A673 (cell line): ENCODE results near the gene ULK4. TPM values are rescaled to one million over a fixed set of nuclear protein-coding genes. Genes with fewer than 3 reads are reported as not detected.

Experiments used
- BruUV-seq: library from RNA; stranded (reverse); fragments of 400-500 nt; replicated peaks from 2 replicates; lab custom pipeline; 2021; lab: Mats Ljungman, UMichigan
- CTCF ChIA-PET: fragments of 300-600 bp; sonication (Branson Sonifier 250); formaldehyde crosslinking; loops from one replicate; lab custom pipeline; 2022; ENCODE audit warnings: antibody characterized with exemption; lab: Charles Lee
- POLR2A ChIA-PET: fragments of 300-600 bp; sonication (Branson Sonifier 250); formaldehyde crosslinking; loops from one replicate; lab custom pipeline; 2022; ENCODE audit warnings: antibody characterized with exemption; ENCODE audit not compliant: low non-redundant PET; lab: Charles Lee
- DNase-seq: peaks from one replicate; pipeline ENCODE4 v3.0.0-alpha.2; 2015; ENCODE audit warnings: low spot score
- H3K27ac ChIP-seq: fragments of 200-600 bp; sonication (generic); 2 replicates; pipeline ENCODE4 v1.5.1; 2016; ENCODE audit warnings: mixed run types, low read depth, mild to moderate bottlenecking, mixed read lengths, antibody characterized with exemption, low read length; ENCODE audit not compliant: poor library complexity, severe bottlenecking
- H3K27me3 ChIP-seq: fragments of 200-600 bp; sonication (generic); replicated peaks from 2 replicates; pipeline ENCODE4 v1.6.1; 2017; ENCODE audit warnings: mixed run types, low read depth, mild to moderate bottlenecking, mixed read lengths, antibody characterized with exemption, low read length; ENCODE audit not compliant: insufficient read depth, poor library complexity
- H3K36me3 ChIP-seq: fragments of 200-600 bp; sonication (generic); 2 replicates; pipeline ENCODE4 v1.6.1; 2016; ENCODE audit warnings: mixed run types, mild to moderate bottlenecking, mixed read lengths, antibody characterized with exemption, low read length; ENCODE audit not compliant: insufficient read depth, poor library complexity, severe bottlenecking
- H3K4me1 ChIP-seq: fragments of 200-600 bp; sonication (generic); 2 replicates; pipeline ENCODE4 v1.6.1; 2017; ENCODE audit warnings: mixed run types, mild to moderate bottlenecking, mixed read lengths, antibody characterized with exemption, low read length; ENCODE audit not compliant: insufficient read depth, poor library complexity, severe bottlenecking
- H3K4me3 ChIP-seq: fragments of 200-600 bp; sonication (generic); 2 replicates; pipeline ENCODE4 v1.5.1; 2016; ENCODE audit warnings: low read depth, mixed run types, mild to moderate bottlenecking, mixed read lengths, low read length; ENCODE audit not compliant: poor library complexity, severe bottlenecking
- H3K9me3 ChIP-seq: fragments of 200-600 bp; sonication (generic); 2 replicates; pipeline ENCODE4 v1.6.1; 2016; ENCODE audit warnings: mixed run types, low read depth, mild to moderate bottlenecking, mixed read lengths, antibody characterized with exemption, low read length; ENCODE audit not compliant: poor library complexity, severe bottlenecking
- EZH2 ChIP-seq: fragments of 200-600 bp; sonication (generic); IDR thresholded peaks from 2 replicates; pipeline ENCODE4 v1.6.1; 2017; ENCODE audit warnings: borderline replicate concordance, low read depth, mild to moderate bottlenecking, mixed read lengths, antibody characterized with exemption, low read length; ENCODE audit not compliant: poor library complexity, severe bottlenecking
- intact Hi-C: fragments of 100-400 bp; cut with micrococcal nuclease; formaldehyde crosslinking; loops from one replicate; pipeline ENCODE4 v1.10.0; 2022; ENCODE audit not compliant: unreplicated experiment
- total RNA-seq: library from RNA; stranded (reverse); gene quantifications from 2 replicates; pipeline ENCODE4 v1.2.3, GENCODE V29; 2021
- TF ChIP-seq, protein P1 (sequence below): fragments of 300-800, 200-600 bp; sonication (generic); conservative IDR thresholded peaks from 2 replicates; pipeline ENCODE4 v1.5.1; 2017; ENCODE audit warnings: low read depth, mild to moderate bottlenecking, antibody characterized with exemption, low read length, moderate library complexity, mixed read lengths

Gene ULK4
- total RNA-seq, 1 experiment from 2014 or later, result 7.4 TPM

GRCh38 chr3:41629986-41630385 is 331.9 kb downstream of the ULK4 start:
- BruUV-seq, result no TSS peak
- Histone ChIP-seq H3K36me3 (no peaks in the 10 kb centered on the region), H3K9me3 (no peaks in the 10 kb centered on the region), H3K27me3 (no peaks in the 10 kb centered on the region), H3K4me1 (no peaks in the 10 kb centered on the region), H3K4me3 (no peak overlapping the region), H3K27ac (no peak overlapping the region)
- ChIA-PET CTCF (no interaction called here), POLR2A (no interaction called here)
- no peak for TF ChIP-seq EZH2
- TF ChIP-seq, protein P1, sequence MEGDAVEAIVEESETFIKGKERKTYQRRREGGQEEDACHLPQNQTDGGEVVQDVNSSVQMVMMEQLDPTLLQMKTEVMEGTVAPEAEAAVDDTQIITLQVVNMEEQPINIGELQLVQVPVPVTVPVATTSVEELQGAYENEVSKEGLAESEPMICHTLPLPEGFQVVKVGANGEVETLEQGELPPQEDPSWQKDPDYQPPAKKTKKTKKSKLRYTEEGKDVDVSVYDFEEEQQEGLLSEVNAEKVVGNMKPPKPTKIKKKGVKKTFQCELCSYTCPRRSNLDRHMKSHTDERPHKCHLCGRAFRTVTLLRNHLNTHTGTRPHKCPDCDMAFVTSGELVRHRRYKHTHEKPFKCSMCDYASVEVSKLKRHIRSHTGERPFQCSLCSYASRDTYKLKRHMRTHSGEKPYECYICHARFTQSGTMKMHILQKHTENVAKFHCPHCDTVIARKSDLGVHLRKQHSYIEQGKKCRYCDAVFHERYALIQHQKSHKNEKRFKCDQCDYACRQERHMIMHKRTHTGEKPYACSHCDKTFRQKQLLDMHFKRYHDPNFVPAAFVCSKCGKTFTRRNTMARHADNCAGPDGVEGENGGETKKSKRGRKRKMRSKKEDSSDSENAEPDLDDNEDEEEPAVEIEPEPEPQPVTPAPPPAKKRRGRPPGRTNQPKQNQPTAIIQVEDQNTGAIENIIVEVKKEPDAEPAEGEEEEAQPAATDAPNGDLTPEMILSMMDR, result no peak
- DNase-seq, result no peak
- intact Hi-C loops, result no loop called here

DNA sequence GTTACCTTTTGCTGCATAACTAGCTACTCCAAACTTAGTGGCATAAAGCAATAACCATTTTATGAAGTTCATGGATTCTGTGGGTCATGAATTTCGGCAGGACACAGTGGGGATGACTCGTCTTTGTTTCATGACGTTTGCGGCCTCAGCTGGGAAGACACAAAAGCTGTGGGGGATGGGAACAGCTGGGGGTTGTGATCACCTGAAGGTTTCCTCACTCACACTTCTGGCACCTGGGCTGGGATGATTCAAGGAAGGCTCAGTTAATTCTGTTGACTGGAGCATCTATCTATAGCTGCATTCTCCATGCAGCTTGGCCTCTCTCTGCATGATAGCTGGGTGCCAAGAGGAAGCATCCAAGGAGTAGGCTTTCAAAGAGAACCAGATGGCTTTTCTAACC is 332.8 kb downstream of the ULK4 start:
- BruUV-seq, result no TSS peak
- TF ChIP-seq EZH2, result no peak
- TF ChIP-seq, protein P1, result no peak
- ChIA-PET POLR2A (no interaction called here), CTCF (no interaction called here)
- H3K27ac ChIP-seq, result no peak overlapping the region
- intact Hi-C loops, result no loop called here
- no peaks in the 10 kb centered on the region for H3K36me3 ChIP-seq
- no peak for DNase-seq
- no peak overlapping the region for H3K4me3 ChIP-seq
- no peaks in the 10 kb centered on the region for H3K27me3 ChIP-seq
- no peaks in the 10 kb centered on the region for H3K9me3 ChIP-seq
- no peaks in the 10 kb centered on the region for H3K4me1 ChIP-seq

- intact Hi-C loops, result no loop called here
- POLR2A ChIA-PET, result no interaction called here
- Histone ChIP-seq H3K36me3 (no peaks in the 10 kb centered on the region), H3K9me3 (no peaks in the 10 kb centered on the region), H3K27me3 (no peaks in the 10 kb centered on the region), H3K27ac (no peak overlapping the region), H3K4me1 (no peaks in the 10 kb centered on the region), H3K4me3 (no peak overlapping the region)
- CTCF ChIA-PET, result no interaction called here
- TF ChIP-seq EZH2, result no peak
- TF ChIP-seq, protein P1, result no peak
- no peak for DNase-seq
- no TSS peak for BruUV-seq
These were observed 334.3 kb downstream of the ULK4 start for GRCh38 chr3:41627477-41628087.
